Measurements from ENCODE around the gene NAA16.

NAA16 gene

DNA sequence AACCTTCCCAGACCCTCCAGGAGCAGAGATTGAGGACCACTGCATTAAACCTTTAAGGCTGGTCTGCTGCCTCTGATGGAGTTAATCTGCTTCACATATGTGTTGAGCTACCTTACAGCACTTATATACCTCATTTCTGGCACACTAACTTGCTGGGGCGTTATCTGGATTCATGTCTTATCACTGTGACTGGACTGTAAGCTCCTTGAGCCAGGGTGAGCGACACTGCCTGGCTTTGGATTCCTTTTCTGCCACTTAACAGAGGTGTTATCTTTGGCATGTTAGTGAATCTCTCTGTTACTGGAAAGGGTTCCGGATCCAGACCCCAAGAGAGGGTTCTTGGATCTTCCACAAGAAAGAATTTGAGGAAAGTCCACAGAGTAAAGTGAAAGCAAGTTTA is 76.5 kb downstream of the NAA16 start:
- TF ChIP-seq, protein P1, sequence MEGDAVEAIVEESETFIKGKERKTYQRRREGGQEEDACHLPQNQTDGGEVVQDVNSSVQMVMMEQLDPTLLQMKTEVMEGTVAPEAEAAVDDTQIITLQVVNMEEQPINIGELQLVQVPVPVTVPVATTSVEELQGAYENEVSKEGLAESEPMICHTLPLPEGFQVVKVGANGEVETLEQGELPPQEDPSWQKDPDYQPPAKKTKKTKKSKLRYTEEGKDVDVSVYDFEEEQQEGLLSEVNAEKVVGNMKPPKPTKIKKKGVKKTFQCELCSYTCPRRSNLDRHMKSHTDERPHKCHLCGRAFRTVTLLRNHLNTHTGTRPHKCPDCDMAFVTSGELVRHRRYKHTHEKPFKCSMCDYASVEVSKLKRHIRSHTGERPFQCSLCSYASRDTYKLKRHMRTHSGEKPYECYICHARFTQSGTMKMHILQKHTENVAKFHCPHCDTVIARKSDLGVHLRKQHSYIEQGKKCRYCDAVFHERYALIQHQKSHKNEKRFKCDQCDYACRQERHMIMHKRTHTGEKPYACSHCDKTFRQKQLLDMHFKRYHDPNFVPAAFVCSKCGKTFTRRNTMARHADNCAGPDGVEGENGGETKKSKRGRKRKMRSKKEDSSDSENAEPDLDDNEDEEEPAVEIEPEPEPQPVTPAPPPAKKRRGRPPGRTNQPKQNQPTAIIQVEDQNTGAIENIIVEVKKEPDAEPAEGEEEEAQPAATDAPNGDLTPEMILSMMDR (IDR thresholded peaks at IDR 0.05; ENCODE audit: low read depth, low read length), result no peak
- no peak overlapping the region for H3K4me3 ChIP-seq (ENCODE audit: low read depth, low read length)
- in situ Hi-C loops (cut with HindIII; ENCODE audit: low sequenced_read_pairs), result no loop called here
- no peak for DNase-seq (ENCODE audit: low read depth, low spot score)

DNA sequence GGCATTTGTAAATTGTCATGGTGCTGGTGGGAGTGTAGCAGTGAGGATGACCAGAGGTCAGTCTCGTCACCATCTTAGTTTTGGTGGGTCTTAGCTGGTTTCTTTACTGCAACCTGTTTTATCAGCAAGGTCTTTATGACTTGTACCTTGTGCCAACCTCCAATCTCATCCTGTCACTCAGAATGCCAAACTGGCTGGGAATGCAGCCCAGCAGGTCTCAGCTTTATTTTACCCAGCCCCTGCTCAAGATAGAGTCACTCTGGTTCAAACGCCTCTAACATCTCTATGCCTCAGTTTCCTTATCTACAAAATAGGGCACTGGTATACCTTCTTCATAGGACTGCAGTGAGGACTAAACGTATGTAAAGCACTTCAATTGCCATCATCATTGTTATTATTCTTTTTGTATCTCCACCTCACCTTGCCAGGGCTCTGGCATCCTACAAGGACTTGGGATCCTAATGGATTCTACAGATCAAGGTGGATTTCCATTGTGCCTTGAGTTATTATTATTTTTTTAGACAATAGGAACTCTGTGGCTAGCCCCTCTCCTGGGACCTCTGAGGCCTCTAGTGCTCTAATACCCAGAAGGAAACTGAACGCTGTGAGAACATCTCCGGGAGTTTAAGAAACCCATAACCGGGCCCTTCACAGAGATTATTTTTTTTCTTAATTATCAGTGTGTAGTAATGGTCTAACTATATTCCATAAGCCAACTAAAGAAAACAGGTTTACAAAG is 77.2 kb downstream of the NAA16 start:
- in situ Hi-C loops (cut with HindIII; ENCODE audit: low sequenced_read_pairs), result no loop called here
- DNase-seq (ENCODE audit: low read depth, low spot score), result no peak
- TF ChIP-seq, protein P1 (IDR thresholded peaks at IDR 0.05; ENCODE audit: low read depth, low read length), result no peak
- H3K4me3 ChIP-seq (ENCODE audit: low read depth, low read length), result no peak overlapping the region

DNA sequence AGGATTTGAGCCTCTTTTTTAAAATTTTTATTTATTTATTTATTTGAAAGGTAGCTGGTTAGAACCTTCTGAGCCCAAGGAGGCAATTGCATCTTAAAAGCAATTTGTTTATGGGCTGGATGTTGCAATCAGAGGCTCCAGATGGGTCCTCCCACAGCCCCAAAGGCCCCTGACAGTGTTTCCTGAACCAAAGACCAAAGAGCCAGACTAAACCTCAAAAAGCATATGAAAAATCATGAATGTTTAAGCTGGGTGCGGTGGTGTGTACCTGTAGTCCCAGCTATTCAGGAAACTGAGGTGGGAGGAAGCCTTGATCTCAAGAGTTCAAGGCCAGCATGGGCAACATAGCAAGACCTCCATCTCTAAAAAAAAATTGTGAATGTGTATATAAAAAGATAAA is 78.5 kb downstream of the NAA16 start:
- no peak for DNase-seq (ENCODE audit: low read depth, low spot score)
- TF ChIP-seq, protein P1 (IDR thresholded peaks at IDR 0.05; ENCODE audit: low read depth, low read length), result no peak
- no peak overlapping the region for H3K4me3 ChIP-seq (ENCODE audit: low read depth, low read length)
- in situ Hi-C loops (cut with HindIII; ENCODE audit: low sequenced_read_pairs), result no loop called here

DNA sequence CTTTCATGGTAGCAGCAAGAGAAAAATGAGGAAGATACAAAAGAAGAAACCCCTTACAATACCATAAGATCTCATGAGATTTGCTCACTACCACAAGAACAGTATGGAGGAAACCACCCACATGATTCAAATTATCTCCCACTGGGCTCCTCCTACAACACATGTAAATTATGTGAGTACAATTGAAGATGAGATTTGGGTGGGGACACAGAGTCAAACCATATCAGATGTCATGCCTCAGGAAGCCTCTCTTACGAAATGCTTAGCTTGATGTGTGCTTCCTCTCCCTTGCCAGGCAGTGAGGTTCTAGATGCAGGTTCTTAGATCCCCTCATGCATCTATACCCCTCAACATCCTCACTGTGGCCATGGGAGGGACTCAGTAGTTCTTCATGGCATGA is 83.1 kb downstream of the NAA16 start:
- TF ChIP-seq, protein P1 (IDR thresholded peaks at IDR 0.05; ENCODE audit: low read depth, low read length), result no peak
- H3K4me3 ChIP-seq (ENCODE audit: low read depth, low read length), result no peak overlapping the region
- DNase-seq (ENCODE audit: low read depth, low spot score), result no peak
- in situ Hi-C loops (cut with HindIII; ENCODE audit: low sequenced_read_pairs), result no loop called here

DNA sequence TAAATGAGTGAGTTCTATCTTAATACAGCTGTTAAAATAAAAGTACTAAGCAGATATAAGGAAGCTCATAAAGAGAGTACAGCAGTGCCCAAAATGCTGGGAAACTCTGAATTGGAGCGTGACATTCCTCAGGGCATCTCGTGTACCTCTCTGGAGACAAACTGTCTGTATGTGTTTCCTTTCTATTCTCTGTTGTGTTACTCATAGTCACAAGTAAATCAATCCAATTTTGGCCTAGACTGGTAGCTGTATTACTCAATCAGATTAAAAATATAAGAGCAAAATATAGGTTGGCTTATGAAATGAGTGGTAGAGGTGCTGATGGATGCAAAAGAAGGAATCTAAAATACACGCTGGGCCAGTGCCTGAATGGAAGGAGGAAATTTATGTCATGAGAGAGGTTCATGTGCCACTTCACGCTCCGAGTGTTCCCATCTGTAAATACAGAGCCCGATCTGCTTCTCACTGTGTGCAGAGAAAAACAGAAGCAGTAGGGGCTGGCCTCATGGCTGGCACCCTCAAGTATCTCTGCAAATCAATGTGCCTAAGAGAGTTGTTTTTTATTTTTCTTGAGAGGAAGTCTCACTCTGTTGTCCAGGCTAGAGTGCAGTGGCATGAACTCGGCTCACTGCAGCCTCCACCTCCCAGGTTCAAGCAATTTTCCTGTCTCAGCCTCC is 87.6 kb downstream of the NAA16 start:
- DNase-seq (ENCODE audit: low read depth, low spot score), result no peak
- TF ChIP-seq, protein P1 (IDR thresholded peaks at IDR 0.05; ENCODE audit: low read depth, low read length), result no peak
- H3K4me3 ChIP-seq (ENCODE audit: low read depth, low read length), result no peak overlapping the region
- in situ Hi-C loops (cut with HindIII; ENCODE audit: low sequenced_read_pairs), result no loop called here

DNA sequence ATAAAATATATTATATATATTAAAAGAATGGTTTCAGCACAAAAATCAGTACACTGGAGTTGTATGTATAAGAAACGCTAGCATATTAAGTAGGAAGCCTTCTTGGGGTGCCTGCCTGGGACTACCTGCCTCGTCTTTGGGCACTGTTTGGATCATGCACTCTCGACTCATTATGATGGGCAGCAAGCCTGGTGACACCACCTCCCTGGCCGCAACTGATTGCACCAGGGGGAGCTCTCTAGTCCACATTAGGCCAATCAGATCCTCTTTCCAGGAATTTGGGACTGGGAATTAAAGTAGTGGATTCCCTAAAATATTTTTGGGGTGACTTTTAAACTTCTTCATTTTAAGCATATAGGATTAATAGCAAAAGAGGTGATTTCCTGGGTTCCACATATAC is 90.3 kb downstream of the NAA16 start:
- TF ChIP-seq, protein P1 (IDR thresholded peaks at IDR 0.05; ENCODE audit: low read depth, low read length), result no peak
- in situ Hi-C loops (cut with HindIII; ENCODE audit: low sequenced_read_pairs), result no loop called here
- no peak for DNase-seq (ENCODE audit: low read depth, low spot score)
- no peak overlapping the region for H3K4me3 ChIP-seq (ENCODE audit: low read depth, low read length)

All from astrocyte of the spinal cord (primary cell).